Ectodermal cell (in vitro differentiated cells): ENCODE data around the gene SLC30A5.
"Not testable (repeated sequence)": the region's sequence is repeated elsewhere in the genome, so short reads cannot be mapped to it uniquely, and the experiment has no call there.

Experiments
- H3K27ac ChIP-seq: 2 replicates; pipeline ENCODE4 v1.7.0; 2013; ENCODE audit warnings: mild to moderate bottlenecking, low read depth, low read length; ENCODE audit not compliant: insufficient read depth, poor library complexity, severe bottlenecking
- H3K27me3 ChIP-seq: 2 replicates; pipeline ENCODE4 v1.7.0; 2013; ENCODE audit warnings: mild to moderate bottlenecking, low read length; ENCODE audit not compliant: insufficient read depth, control insufficient read depth, poor library complexity, severe bottlenecking
- H3K36me3 ChIP-seq: one replicate; pipeline ENCODE4 v1.7.0; 2013; ENCODE audit warnings: low read length; ENCODE audit not compliant: control insufficient read depth, insufficient read depth
- H3K4me1 ChIP-seq: one replicate; pipeline ENCODE4 v1.7.0; 2013; ENCODE audit warnings: low read length; ENCODE audit not compliant: control insufficient read depth, insufficient read depth
- H3K4me3 ChIP-seq: 2 replicates; pipeline ENCODE4 v1.7.0; 2013; ENCODE audit warnings: low read depth, low read length, control low read depth; ENCODE audit not compliant: insufficient read depth
- H3K9me3 ChIP-seq: 2 replicates; pipeline ENCODE4 v1.7.0; 2013; ENCODE audit warnings: mild to moderate bottlenecking, low read length, moderate library complexity; ENCODE audit not compliant: control insufficient read depth
- WGBS, 2 experiments: methylation state at CpG; one replicate each; pipeline ENCODE4 v1.1.7; 2013; ENCODE audit warnings: missing lambda C conversion rate in 2 of 2; 5-methylcytosine and 5-hydroxymethylcytosine counted together

The SLC30A5 gene

DNA sequence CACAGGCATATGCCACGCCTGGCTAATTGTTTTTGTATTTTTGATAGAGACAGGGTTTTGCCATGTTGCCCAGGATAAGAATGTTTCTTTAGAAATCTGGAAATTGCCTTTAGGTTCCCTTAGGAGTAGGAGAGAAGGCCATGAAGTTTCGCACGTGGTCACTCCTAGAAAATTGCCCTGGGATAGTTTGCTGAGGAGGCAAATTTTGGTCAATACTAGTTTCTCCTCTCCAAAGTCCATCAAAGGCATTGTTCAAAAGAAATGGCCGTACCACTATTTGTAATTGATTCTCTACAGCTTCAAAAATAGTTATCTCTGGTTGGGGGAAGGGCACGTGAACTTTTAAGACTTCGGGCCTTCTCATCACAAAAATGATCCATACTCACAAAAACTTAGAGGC lies 845 bp upstream of the SLC30A5 start:
- WGBS, 2 experiments: 90 to 91% methylated on average over 6 of the region's 6 CpGs
- Histone ChIP-seq H3K9me3 (no peaks in the 10 kb centered on the region), H3K27ac (no peak overlapping the region), H3K4me3 (no peak overlapping the region), H3K27me3 (no peaks in the 10 kb centered on the region), H3K36me3 (peaks cover 3% of the 10 kb centered on the region), H3K4me1 (peaks cover 7% of the 10 kb centered on the region)

DNA sequence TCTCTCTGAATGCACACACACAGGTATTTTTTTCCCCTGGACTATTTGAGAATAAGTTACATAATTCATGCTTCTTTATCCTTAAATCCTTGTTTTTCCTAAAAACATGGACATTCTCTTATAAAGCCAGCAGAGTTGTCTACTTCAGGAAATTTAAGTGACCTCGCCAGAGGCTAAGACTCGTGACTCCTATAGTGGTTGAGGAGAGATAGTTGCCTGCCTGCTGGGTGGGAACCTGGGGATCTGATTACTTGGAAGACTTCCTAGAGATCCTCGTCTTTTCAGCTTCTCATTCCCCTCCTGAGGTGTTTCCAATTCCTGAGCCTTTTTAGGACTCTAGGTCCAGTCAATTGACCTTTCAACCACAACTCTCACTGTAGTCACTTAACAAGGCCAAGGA lies 5.5 kb downstream of the SLC30A5 start:
- Histone ChIP-seq H3K4me1 (peaks cover 7% of the 10 kb centered on the region), H3K27me3 (no peaks in the 10 kb centered on the region), H3K27ac (no peak overlapping the region), H3K4me3 (no peak overlapping the region), H3K36me3 (peaks cover 11% of the 10 kb centered on the region), H3K9me3 (no peaks in the 10 kb centered on the region)
- 59 to 74% methylated on average over 3 of the region's 3 CpGs for WGBS, 2 experiments

DNA sequence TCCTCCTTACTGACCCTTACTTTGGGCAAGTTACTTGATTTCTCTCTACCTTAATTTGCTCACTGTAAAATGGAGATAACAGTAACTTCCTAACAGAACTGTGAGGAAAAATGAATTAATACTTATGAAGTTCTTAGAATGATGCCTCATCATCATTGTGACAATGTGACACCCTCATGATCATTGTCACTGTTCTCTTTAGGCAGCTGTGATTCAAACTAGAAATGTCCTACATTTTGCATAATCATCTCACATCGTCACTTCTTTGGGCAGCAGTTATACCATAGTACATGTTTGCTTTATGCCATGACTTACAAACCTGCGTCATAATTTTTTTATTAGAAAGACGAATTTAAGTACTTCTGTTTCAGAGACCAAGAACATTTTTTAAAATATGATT lies 9.7 kb downstream of the SLC30A5 start:
- Histone ChIP-seq H3K27ac (no peak overlapping the region), H3K4me1 (no peaks in the 10 kb centered on the region), H3K27me3 (no peaks in the 10 kb centered on the region), H3K9me3 (no peaks in the 10 kb centered on the region), H3K4me3 (no peak overlapping the region), H3K36me3 (peaks cover 26% of the 10 kb centered on the region)
- 68 to 83% methylated on average over 2 to 3 of the region's 3 CpGs for WGBS, 2 experiments

DNA sequence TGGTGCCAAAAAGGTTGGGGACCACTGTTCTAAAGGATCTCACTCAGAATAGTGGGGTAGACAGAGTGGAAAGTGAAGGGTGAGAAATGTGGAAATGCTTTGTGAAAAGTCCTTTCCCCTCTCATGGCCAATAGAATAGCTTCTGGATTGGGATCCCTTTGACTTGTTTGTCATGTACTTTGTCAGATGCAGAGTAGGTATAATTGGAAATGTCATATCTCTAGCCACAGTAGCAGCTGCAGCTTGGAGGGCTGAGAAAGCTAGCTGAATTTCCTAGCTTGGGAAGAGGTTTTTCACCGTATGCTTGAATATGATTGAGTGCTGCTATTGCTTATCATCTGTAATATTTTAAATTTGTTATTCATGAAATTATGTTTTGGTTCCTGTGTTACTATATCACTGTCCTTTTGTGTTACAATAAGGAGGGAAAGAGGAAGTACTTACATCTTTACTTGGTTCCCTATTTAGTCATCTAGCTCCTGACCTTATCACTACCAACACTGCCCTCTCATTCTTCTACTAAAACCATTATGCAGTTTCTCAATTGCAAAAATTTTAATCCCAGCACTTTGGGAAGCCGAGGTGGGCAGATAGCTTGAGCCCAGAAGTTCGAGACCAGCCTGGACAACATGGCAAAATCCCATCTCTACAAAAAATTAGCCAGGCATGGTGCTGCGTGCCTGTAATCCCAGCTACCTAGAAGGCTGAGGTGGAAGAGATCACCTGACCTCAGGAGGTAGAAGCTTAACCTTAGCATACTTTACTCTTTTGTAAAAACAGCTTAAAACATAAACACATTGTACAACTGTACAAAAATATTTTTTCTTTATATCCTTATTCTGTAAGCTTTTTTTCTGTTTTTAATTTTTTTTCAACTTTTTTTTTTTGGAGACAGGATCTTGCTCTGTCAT lies 12.4 kb downstream of the SLC30A5 start:
- no peak overlapping the region for H3K27ac ChIP-seq

DNA sequence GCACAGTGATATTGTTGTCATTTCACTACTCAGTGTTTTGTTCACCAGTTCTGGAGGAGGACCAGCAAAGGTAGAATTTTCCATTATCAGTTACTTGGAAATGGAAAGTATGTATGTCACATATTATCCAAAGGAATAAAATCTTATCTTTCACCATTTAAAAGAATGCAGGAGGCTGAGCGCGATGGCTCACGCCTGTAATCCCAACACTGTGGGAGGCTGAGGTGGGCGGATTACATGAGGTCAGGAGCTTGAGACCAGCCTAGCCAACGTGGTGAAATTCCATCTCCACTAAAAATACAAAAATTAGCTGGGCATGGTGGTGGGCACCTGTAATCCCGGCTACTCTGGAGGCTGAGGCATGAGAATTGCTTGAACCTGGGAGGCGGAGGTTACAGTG lies 14.6 kb downstream of the SLC30A5 start:
- not testable (repeated sequence) for H3K27ac ChIP-seq, H3K4me1 ChIP-seq, H3K9me3 ChIP-seq, H3K4me3 ChIP-seq, H3K27me3 ChIP-seq
- WGBS, 2 experiments: 91 to 93% methylated on average over 7 of the region's 7 CpGs
- peaks cover 46% of the 10 kb centered on the region for H3K36me3 ChIP-seq

More for the DNA sequence above, 12.4 kb downstream of the SLC30A5 start:
- Histone ChIP-seq H3K4me1 (no peaks in the 10 kb centered on the region), H3K36me3 (peaks cover 46% of the 10 kb centered on the region), H3K4me3 (no peak overlapping the region), H3K9me3 (peaks cover 4% of the 10 kb centered on the region), H3K27me3 (no peaks in the 10 kb centered on the region)
- 91 to 98% methylated on average over 4 of the region's 4 CpGs for WGBS, 2 experiments

DNA sequence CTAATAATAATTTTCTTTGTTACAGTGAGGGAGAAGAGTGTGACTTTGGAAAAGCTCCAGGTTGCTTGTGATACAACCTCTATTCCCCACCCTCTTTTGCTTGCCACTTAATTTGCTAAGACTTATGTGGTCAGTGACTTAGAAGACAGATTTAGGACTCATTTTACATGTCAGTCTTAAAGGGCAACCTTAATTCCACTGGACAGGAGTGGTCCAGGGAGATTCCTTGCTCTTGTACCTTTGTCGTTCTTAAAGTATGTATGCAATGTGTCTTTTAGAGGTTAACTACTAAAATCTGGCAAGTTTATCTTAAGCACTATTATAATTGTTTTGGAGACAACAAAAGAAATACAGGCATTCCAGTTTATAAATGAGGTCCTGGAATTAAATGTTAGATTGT lies 20.0 kb downstream of the SLC30A5 start:
- H3K27ac ChIP-seq: no peak overlapping the region
- WGBS, 2 experiments: 91 to 94% methylated on average over 1 of the region's 1 CpG
- peaks cover 31% of the 10 kb centered on the region for H3K36me3 ChIP-seq
- H3K4me3 ChIP-seq: no peak overlapping the region
- no peaks in the 10 kb centered on the region for H3K27me3 ChIP-seq
- peaks cover 4% of the 10 kb centered on the region for H3K9me3 ChIP-seq
- no peaks in the 10 kb centered on the region for H3K4me1 ChIP-seq

DNA sequence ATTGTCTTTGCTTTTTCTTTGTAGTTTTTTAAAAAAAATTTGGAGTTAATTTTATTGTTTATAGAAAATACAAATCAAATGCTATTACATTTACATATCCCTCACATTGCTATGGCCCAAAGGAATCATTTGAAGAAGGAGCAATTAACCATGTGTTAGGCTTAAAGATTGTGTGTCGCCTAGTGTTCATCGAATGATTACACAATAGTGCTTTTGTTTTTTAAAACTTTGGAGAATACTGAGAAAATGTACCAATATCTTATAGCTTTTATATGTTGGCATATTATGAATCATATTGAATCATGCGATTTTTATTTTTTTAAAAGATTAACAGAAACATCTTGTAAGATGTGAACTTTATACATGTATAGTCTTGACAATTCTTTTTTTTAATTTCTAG lies 21.7 kb downstream of the SLC30A5 start:
- H3K36me3 ChIP-seq: peaks cover 15% of the 10 kb centered on the region
- no peaks in the 10 kb centered on the region for H3K27me3 ChIP-seq
- WGBS, 2 experiments: 100% methylated on average over 2 of the region's 3 CpGs; no CpG with 5 or more reads in 1 of the 2 experiments
- H3K27ac ChIP-seq: no peak overlapping the region
- no peaks in the 10 kb centered on the region for H3K4me1 ChIP-seq
- no peaks in the 10 kb centered on the region for H3K9me3 ChIP-seq
- no peak overlapping the region for H3K4me3 ChIP-seq

DNA sequence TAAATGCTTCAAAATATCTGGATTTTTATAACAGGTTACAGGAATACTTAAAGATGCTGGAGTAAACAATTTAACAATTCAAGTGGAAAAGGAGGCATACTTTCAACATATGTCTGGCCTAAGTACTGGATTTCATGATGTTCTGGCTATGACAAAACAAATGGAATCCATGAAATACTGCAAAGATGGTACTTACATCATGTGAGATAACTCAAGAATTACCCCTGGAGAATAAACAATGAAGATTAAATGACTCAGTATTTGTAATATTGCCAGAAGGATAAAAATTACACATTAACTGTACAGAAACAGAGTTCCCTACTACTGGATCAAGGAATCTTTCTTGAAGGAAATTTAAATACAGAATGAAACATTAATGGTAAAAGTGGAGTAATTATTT lies 35.6 kb downstream of the SLC30A5 start:
- H3K36me3 ChIP-seq: no peaks in the 10 kb centered on the region
- H3K9me3 ChIP-seq: no peaks in the 10 kb centered on the region
- H3K4me3 ChIP-seq: no peak overlapping the region
- H3K4me1 ChIP-seq: no peaks in the 10 kb centered on the region
- no peak overlapping the region for H3K27ac ChIP-seq
- no peaks in the 10 kb centered on the region for H3K27me3 ChIP-seq

DNA sequence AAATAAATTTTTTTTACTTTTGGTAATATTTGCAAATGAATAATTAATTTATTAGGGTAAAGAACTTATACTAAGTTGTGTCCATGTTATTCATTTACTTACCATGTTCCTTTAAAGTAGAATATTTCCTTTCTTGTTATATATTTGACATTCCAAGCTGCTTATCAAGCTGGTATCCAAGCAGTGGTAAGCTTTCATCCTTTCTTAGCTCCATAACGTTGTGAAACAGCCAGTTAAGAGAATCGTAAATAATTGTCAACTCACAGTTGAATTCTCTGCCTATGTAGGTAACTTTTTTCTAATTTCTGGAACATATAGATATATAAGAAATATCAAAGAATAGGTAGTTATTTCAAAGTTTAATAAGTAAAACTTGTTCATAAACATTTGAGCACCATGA lies 36.4 kb downstream of the SLC30A5 start:
- H3K27me3 ChIP-seq: no peaks in the 10 kb centered on the region
- no peaks in the 10 kb centered on the region for H3K4me1 ChIP-seq
- WGBS, 2 experiments: 86 to 94% methylated on average over 1 to 2 of the region's 2 CpGs

DNA sequence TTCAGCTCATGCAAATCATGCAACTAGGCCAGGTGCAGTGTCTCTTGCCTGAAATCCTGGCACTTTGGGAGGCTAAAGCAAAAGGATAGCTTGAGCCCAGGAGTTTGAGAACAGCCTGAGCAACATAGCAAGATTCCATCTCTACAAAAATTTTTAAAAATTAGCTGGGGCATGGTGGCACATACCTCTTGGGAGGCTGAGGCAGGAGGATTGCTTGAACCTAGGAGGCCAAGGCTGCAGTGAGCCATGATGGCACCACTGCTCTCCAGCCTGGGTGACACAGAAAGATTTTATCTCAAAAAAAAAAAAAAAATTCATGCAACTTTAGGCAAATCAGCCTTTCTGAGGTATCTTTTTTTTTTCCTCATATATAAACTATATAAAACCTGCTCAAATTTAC lies 37.5 kb downstream of the SLC30A5 start:
- H3K4me1 ChIP-seq: no peaks in the 10 kb centered on the region
- H3K9me3 ChIP-seq: no peaks in the 10 kb centered on the region

More for the DNA sequence above, 36.4 kb downstream of the SLC30A5 start:
- Histone ChIP-seq H3K4me3 (no peak overlapping the region), H3K9me3 (no peaks in the 10 kb centered on the region), H3K27ac (no peak overlapping the region), H3K36me3 (no peaks in the 10 kb centered on the region)

More for the DNA sequence above, 37.5 kb downstream of the SLC30A5 start:
- H3K36me3 ChIP-seq: no peaks in the 10 kb centered on the region
- H3K4me3 ChIP-seq: no peak overlapping the region
- H3K27ac ChIP-seq: no peak overlapping the region
- no peaks in the 10 kb centered on the region for H3K27me3 ChIP-seq
